ENCODE data around the gene GPR139. TPM values are rescaled to one million over a fixed set of nuclear protein-coding genes. Genes with fewer than 3 reads are reported as not detected.

Gene GPR139
- total and polyA plus RNA-seq, 4 donors = not detected

GRCh38 chr16:20004931-20005330 lies 68.8 kb downstream of the GPR139 start:
- WGBS, 2 donors = 56% methylated on average over 3 of the region's 3 CpGs
- intact Hi-C loops (cut with DNase I) = no loop called here

GRCh38 chr16:20002936-20003335 lies 70.8 kb downstream of the GPR139 start:
- no peaks in the 10 kb centered on the region for H3K36me3 ChIP-seq (ENCODE audit: control insufficient read depth in 1 of 2, insufficient read depth in 2 of 2, low read length in 1 of 2)
- intact Hi-C loops (cut with DNase I) = no loop called here
- H3K9me3 ChIP-seq (ENCODE audit: control insufficient read depth, low read length) = no peaks in the 10 kb centered on the region
- ATAC-seq (ENCODE audit: low FRiP score) = no peak
- no peaks in the 10 kb centered on the region for H3K4me1 ChIP-seq (ENCODE audit: control insufficient read depth in 1 of 2, insufficient read depth in 2 of 2, low read length in 2 of 2)
- no peak overlapping the region for H3K27ac ChIP-seq (ENCODE audit: low read depth in 1 of 2, low read length in 2 of 2)
- no peak overlapping the region for H3K4me3 ChIP-seq (ENCODE audit: low read length in 2 of 2)
- no peaks in the 10 kb centered on the region for H3K27me3 ChIP-seq (ENCODE audit: control insufficient read depth in 1 of 2, insufficient read depth in 2 of 2, low read length in 1 of 2)
- no peak for DNase-seq
- WGBS, 2 donors = 87 to 90% methylated on average over 2 of the region's 2 CpGs

More at GRCh38 chr16:20004931-20005330, 68.8 kb downstream of the GPR139 start:
- H3K9me3 ChIP-seq (ENCODE audit: control insufficient read depth, low read length) = peaks cover 2% of the 10 kb centered on the region
- ATAC-seq (ENCODE audit: low FRiP score) (no peak), DNase-seq (no peak)
- H3K27me3 ChIP-seq (ENCODE audit: control insufficient read depth in 1 of 2, insufficient read depth in 2 of 2, low read length in 1 of 2) = no peaks in the 10 kb centered on the region
- H3K4me3 ChIP-seq (ENCODE audit: low read length in 2 of 2) = no peak overlapping the region
- H3K36me3 ChIP-seq (ENCODE audit: control insufficient read depth in 1 of 2, insufficient read depth in 2 of 2, low read length in 1 of 2) = no peaks in the 10 kb centered on the region
- no peak overlapping the region for H3K27ac ChIP-seq (ENCODE audit: low read depth in 1 of 2, low read length in 2 of 2)
- H3K4me1 ChIP-seq (ENCODE audit: control insufficient read depth in 1 of 2, insufficient read depth in 2 of 2, low read length in 2 of 2) = no peaks in the 10 kb centered on the region

- no peak for DNase-seq
- ATAC-seq (ENCODE audit: low FRiP score) = no peak
- intact Hi-C loops (cut with DNase I) = no loop called here
- H3K4me1 ChIP-seq (ENCODE audit: control insufficient read depth in 1 of 2, insufficient read depth in 2 of 2, low read length in 2 of 2) = no peaks in the 10 kb centered on the region
- no peaks in the 10 kb centered on the region for H3K36me3 ChIP-seq (ENCODE audit: control insufficient read depth in 1 of 2, insufficient read depth in 2 of 2, low read length in 1 of 2)
- H3K9me3 ChIP-seq (ENCODE audit: control insufficient read depth, low read length) = no peaks in the 10 kb centered on the region
- H3K4me3 ChIP-seq (ENCODE audit: low read length in 2 of 2) = no peak overlapping the region
- H3K27ac ChIP-seq (ENCODE audit: low read depth in 1 of 2, low read length in 2 of 2) = no peak overlapping the region
- WGBS, 2 donors = 64 to 72% methylated on average over 16 of the region's 16 CpGs
- no peaks in the 10 kb centered on the region for H3K27me3 ChIP-seq (ENCODE audit: control insufficient read depth in 1 of 2, insufficient read depth in 2 of 2, low read length in 1 of 2)
Observed at GRCh38 chr16:20001856-20002707, 71.6 kb downstream of the GPR139 start.

- ATAC-seq (ENCODE audit: low FRiP score) (no peak), DNase-seq (no peak)
- Histone ChIP-seq H3K9me3 (ENCODE audit: control insufficient read depth, low read length) (no peaks in the 10 kb centered on the region), H3K27ac (ENCODE audit: low read depth in 1 of 2, low read length in 2 of 2) (no peak overlapping the region), H3K36me3 (ENCODE audit: control insufficient read depth in 1 of 2, insufficient read depth in 2 of 2, low read length in 1 of 2) (no peaks in the 10 kb centered on the region), H3K4me1 (ENCODE audit: control insufficient read depth in 1 of 2, insufficient read depth in 2 of 2, low read length in 2 of 2) (no peaks in the 10 kb centered on the region), H3K4me3 (ENCODE audit: low read length in 2 of 2) (no peak overlapping the region), H3K27me3 (ENCODE audit: control insufficient read depth in 1 of 2, insufficient read depth in 2 of 2, low read length in 1 of 2) (no peaks in the 10 kb centered on the region)
- 57 to 62% methylated on average over 4 of the region's 4 CpGs for whole genome bisulfite sequencing, 2 donors
- intact Hi-C loops (cut with DNase I) = no loop called here
Observed at GRCh38 chr16:19997734-19998133, 76.0 kb downstream of the GPR139 start.

GRCh38 chr16:19997264-19997663 lies 76.4 kb downstream of the GPR139 start:
- H3K36me3 ChIP-seq (ENCODE audit: control insufficient read depth in 1 of 2, insufficient read depth in 2 of 2, low read length in 1 of 2) = no peaks in the 10 kb centered on the region
- intact Hi-C loops (cut with DNase I) = no loop called here
- H3K27me3 ChIP-seq (ENCODE audit: control insufficient read depth in 1 of 2, insufficient read depth in 2 of 2, low read length in 1 of 2) = no peaks in the 10 kb centered on the region
- no peaks in the 10 kb centered on the region for H3K9me3 ChIP-seq (ENCODE audit: control insufficient read depth, low read length)
- ATAC-seq (ENCODE audit: low FRiP score) (no peak), DNase-seq (no peak)
- no peaks in the 10 kb centered on the region for H3K4me1 ChIP-seq (ENCODE audit: control insufficient read depth in 1 of 2, insufficient read depth in 2 of 2, low read length in 2 of 2)
- H3K4me3 ChIP-seq (ENCODE audit: low read length in 2 of 2) = no peak overlapping the region
- H3K27ac ChIP-seq (ENCODE audit: low read depth in 1 of 2, low read length in 2 of 2) = no peak overlapping the region
- 91 to 93% methylated on average over 2 of the region's 2 CpGs for WGBS, 2 donors

GRCh38 chr16:19994466-19995170 lies 79.1 kb downstream of the GPR139 start:
- Histone ChIP-seq H3K36me3 (ENCODE audit: control insufficient read depth in 1 of 2, insufficient read depth in 2 of 2, low read length in 1 of 2) (no peaks in the 10 kb centered on the region), H3K4me1 (ENCODE audit: control insufficient read depth in 1 of 2, insufficient read depth in 2 of 2, low read length in 2 of 2) (no peaks in the 10 kb centered on the region), H3K4me3 (ENCODE audit: low read length in 2 of 2) (no peak overlapping the region), H3K9me3 (ENCODE audit: control insufficient read depth, low read length) (no peaks in the 10 kb centered on the region), H3K27me3 (ENCODE audit: control insufficient read depth in 1 of 2, insufficient read depth in 2 of 2, low read length in 1 of 2) (no peaks in the 10 kb centered on the region), H3K27ac (ENCODE audit: low read depth in 1 of 2, low read length in 2 of 2) (no peak overlapping the region)
- intact Hi-C loops (cut with DNase I) = no loop called here
- DNase-seq (no peak), ATAC-seq (ENCODE audit: low FRiP score) (no peak)
- 73 to 76% methylated on average over 17 of the region's 17 CpGs for WGBS, 2 donors

GRCh38 chr16:19991614-19992013 lies 82.1 kb downstream of the GPR139 start:
- no peak for DNase-seq

GRCh38 chr16:19984135-19984534 lies 89.6 kb downstream of the GPR139 start:
- Histone ChIP-seq H3K4me1 (ENCODE audit: control insufficient read depth in 1 of 2, insufficient read depth in 2 of 2, low read length in 2 of 2) (no peaks in the 10 kb centered on the region), H3K36me3 (ENCODE audit: control insufficient read depth in 1 of 2, insufficient read depth in 2 of 2, low read length in 1 of 2) (no peaks in the 10 kb centered on the region), H3K4me3 (ENCODE audit: low read length in 2 of 2) (no peak overlapping the region), H3K27ac (ENCODE audit: low read depth in 1 of 2, low read length in 2 of 2) (no peak overlapping the region), H3K27me3 (ENCODE audit: control insufficient read depth in 1 of 2, insufficient read depth in 2 of 2, low read length in 1 of 2) (no peaks in the 10 kb centered on the region), H3K9me3 (ENCODE audit: control insufficient read depth, low read length) (peaks cover 5% of the 10 kb centered on the region)
- ATAC-seq (ENCODE audit: low FRiP score) (no peak), DNase-seq (no peak)
- WGBS, 2 donors = 80 to 87% methylated on average over 3 of the region's 3 CpGs
- intact Hi-C loops (cut with DNase I) = no loop called here

More at GRCh38 chr16:19991614-19992013, 82.1 kb downstream of the GPR139 start:
- Histone ChIP-seq H3K9me3 (ENCODE audit: control insufficient read depth, low read length) (peaks cover 3% of the 10 kb centered on the region), H3K4me1 (ENCODE audit: control insufficient read depth in 1 of 2, insufficient read depth in 2 of 2, low read length in 2 of 2) (no peaks in the 10 kb centered on the region), H3K4me3 (ENCODE audit: low read length in 2 of 2) (no peak overlapping the region), H3K27me3 (ENCODE audit: control insufficient read depth in 1 of 2, insufficient read depth in 2 of 2, low read length in 1 of 2) (no peaks in the 10 kb centered on the region), H3K36me3 (ENCODE audit: control insufficient read depth in 1 of 2, insufficient read depth in 2 of 2, low read length in 1 of 2) (no peaks in the 10 kb centered on the region), H3K27ac (ENCODE audit: low read depth in 1 of 2, low read length in 2 of 2) (no peak overlapping the region)
- WGBS, 2 donors = 62 to 63% methylated on average over 7 of the region's 7 CpGs
- no peak for ATAC-seq (ENCODE audit: low FRiP score)
- intact Hi-C loops (cut with DNase I) = no loop called here
